ENCODE results near the gene TCEA3.

DNA sequence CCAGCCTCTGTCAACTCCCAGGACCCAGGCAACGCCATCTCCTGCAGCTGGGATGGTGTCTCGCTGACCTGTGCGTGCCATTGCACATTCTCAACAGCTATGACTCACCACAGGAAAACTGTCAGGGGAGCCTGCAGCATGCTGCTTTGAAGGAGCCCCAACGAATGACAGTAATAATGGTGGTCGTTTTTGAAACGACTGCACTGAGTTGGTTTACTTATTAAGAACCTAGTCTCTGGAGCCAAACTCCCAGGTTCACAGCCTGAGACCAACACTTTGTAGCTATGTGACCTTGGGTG lies 21.6 kb downstream of the TCEA3 start:
- TF ChIP-seq, protein P1, sequence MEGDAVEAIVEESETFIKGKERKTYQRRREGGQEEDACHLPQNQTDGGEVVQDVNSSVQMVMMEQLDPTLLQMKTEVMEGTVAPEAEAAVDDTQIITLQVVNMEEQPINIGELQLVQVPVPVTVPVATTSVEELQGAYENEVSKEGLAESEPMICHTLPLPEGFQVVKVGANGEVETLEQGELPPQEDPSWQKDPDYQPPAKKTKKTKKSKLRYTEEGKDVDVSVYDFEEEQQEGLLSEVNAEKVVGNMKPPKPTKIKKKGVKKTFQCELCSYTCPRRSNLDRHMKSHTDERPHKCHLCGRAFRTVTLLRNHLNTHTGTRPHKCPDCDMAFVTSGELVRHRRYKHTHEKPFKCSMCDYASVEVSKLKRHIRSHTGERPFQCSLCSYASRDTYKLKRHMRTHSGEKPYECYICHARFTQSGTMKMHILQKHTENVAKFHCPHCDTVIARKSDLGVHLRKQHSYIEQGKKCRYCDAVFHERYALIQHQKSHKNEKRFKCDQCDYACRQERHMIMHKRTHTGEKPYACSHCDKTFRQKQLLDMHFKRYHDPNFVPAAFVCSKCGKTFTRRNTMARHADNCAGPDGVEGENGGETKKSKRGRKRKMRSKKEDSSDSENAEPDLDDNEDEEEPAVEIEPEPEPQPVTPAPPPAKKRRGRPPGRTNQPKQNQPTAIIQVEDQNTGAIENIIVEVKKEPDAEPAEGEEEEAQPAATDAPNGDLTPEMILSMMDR (IDR thresholded peaks at IDR 0.05): no peak
- TF ChIP-seq POLR2A (IDR thresholded peaks at IDR 0.05): no peak
